OCI-LY1 (cell line): Measurements from ENCODE around the gene ZCCHC14.

ENCODE experiments used
- H2AFZ ChIP-seq: fragments of 200-600 bp; sonication (generic), shearing (Covaris generic); 2 replicates; pipeline ENCODE4 v1.6.0; 2014; ENCODE audit warnings: antibody characterized with exemption, mild to moderate bottlenecking, low read length
- H3F3A ChIP-seq: fragments of 200-600 bp; sonication (generic), shearing (Covaris generic); 2 replicates; pipeline ENCODE4 v1.6.0; 2014; ENCODE audit warnings: mild to moderate bottlenecking, antibody characterized with exemption, low read length, moderate library complexity; ENCODE audit not compliant: insufficient read depth
- H3K27ac ChIP-seq: fragments of 200-600 bp; sonication (generic); 2 replicates; pipeline ENCODE4 v1.5.1; 2014; ENCODE audit warnings: low read length, mixed run types, mild to moderate bottlenecking, low read depth; ENCODE audit not compliant: poor library complexity, severe bottlenecking
- H3K27me3 ChIP-seq: fragments of 200-600 bp; sonication (generic); 2 replicates; pipeline ENCODE4 v1.6.0; 2014; ENCODE audit warnings: antibody characterized with exemption, mild to moderate bottlenecking, low read length, moderate library complexity; ENCODE audit not compliant: insufficient read depth
- H3K36me3 ChIP-seq: fragments of 200-600 bp; sonication (generic); 2 replicates; pipeline ENCODE4 v1.6.1; 2014; ENCODE audit warnings: mild to moderate bottlenecking, antibody characterized with exemption, low read length, moderate library complexity, mixed read lengths; ENCODE audit not compliant: insufficient read depth
- H3K4me1 ChIP-seq: fragments of 200-600 bp; sonication (generic); 2 replicates; pipeline ENCODE4 v1.5.1; 2014; ENCODE audit warnings: mild to moderate bottlenecking, low read length, moderate library complexity; ENCODE audit not compliant: insufficient read depth, severe bottlenecking
- H3K4me2 ChIP-seq: fragments of 200-600 bp; sonication (generic), shearing (Covaris generic); 2 replicates; pipeline ENCODE4 v1.6.1; 2014; ENCODE audit warnings: low read length
- H3K4me3 ChIP-seq: fragments of 200-600 bp; sonication (generic); 2 replicates; pipeline ENCODE4 v1.5.1; 2014; ENCODE audit warnings: low read length, low read depth, mild to moderate bottlenecking, mixed read lengths; ENCODE audit not compliant: poor library complexity, severe bottlenecking
- H3K79me2 ChIP-seq: fragments of 200-600 bp; shearing (Covaris generic); 2 replicates; pipeline ENCODE4 v1.6.1; 2016; ENCODE audit warnings: mixed run types, low read length, mixed read lengths; ENCODE audit not compliant: insufficient read depth
- H3K9ac ChIP-seq: fragments of 200-600 bp; sonication (generic), shearing (Covaris generic); 2 replicates; pipeline ENCODE4 v1.6.1; 2014; ENCODE audit warnings: mild to moderate bottlenecking, low read length, mixed read lengths
- H3K9me2 ChIP-seq: fragments of 200-600 bp; sonication (generic), shearing (Covaris generic); 2 replicates; pipeline ENCODE4 v1.6.1; 2014; ENCODE audit warnings: low read depth, mild to moderate bottlenecking, low read length, mixed read lengths
- H3K9me3 ChIP-seq: fragments of 200-600 bp; shearing (Covaris generic); 2 replicates; pipeline ENCODE4 v1.6.1; 2014; ENCODE audit warnings: low read length, mixed read lengths
- H4K20me1 ChIP-seq: fragments of 200-600 bp; sonication (generic), shearing (Covaris generic); 2 replicates; pipeline ENCODE4 v1.6.0; 2016; ENCODE audit warnings: mild to moderate bottlenecking, low read length; ENCODE audit not compliant: insufficient read depth
- EZH2 ChIP-seq: fragments of 200-600 bp; sonication (generic), shearing (Covaris generic); IDR thresholded peaks from 2 replicates; pipeline ENCODE4 v1.8.0; 2017; ENCODE audit warnings: borderline replicate concordance, mixed run types, mild to moderate bottlenecking, antibody characterized with exemption, low read length, moderate library complexity, mixed read lengths
- TF ChIP-seq, protein P1 (sequence below): fragments of 200-600 bp; sonication (generic), shearing (Covaris generic); IDR thresholded peaks from 2 replicates; pipeline ENCODE4 v1.5.1; 2017; ENCODE audit warnings: mild to moderate bottlenecking, antibody characterized with exemption, low read length, moderate library complexity, mixed read lengths

Gene ZCCHC14

DNA sequence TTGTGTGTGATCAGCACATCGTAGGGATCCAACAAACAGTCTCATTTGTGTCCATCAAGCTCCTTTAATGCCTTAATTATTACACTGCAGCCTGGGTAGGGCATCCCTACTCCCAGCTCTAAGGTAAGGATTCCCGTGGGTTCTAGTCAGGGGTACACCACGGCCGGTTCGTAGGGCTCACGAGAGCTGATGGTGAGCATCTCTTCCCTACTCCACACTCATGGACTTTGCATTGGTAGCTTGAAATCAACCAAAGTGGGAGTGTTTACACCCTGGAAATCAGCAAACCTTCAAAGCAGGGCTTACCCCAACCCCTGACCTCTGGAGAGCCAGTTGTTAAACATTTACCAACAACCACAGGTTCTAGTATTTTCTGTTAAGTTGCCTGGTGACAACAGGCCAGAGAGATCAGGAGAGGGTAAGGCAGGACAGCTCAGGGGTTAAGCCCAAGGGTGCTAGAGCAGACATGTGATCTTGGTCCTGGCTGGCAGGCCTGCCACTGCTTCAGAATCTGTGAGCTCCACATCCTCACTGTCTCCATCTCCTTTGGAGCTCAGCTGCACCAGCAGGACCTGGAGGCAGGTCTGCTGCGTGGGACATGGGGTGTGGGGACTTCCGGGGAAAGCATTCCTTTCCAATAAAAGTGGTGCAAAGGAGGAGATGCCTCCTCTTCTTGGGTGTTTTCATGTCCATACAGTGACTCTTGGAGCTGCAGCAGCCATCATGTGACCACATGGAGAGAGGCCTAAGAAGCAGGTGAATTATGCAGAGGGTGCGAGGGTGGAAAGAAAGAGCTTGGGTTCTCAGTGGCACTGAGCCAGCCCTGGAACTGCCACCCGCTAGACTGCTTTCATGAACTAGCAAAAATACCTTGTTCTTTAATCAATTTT, 36.1 kb upstream of the ZCCHC14 start:
- H3K9me3 ChIP-seq: peaks cover 6% of the 10 kb centered on the region; the same call in 1 of the 2 replicates
- H3K9ac ChIP-seq: no peak overlapping the region
- no peaks in the 10 kb centered on the region for H3K4me1 ChIP-seq
- H3K27me3 ChIP-seq: peaks cover 8% of the 10 kb centered on the region; the same call in 1 of the 2 replicates
- H3K9me2 ChIP-seq: no peaks in the 10 kb centered on the region
- H3K36me3 ChIP-seq: no peaks in the 10 kb centered on the region; the same call in 1 of the 2 replicates
- no peak overlapping the region for H3K4me3 ChIP-seq
- H3K27ac ChIP-seq: no peak overlapping the region
- no peaks in the 10 kb centered on the region for H3K79me2 ChIP-seq
- no peak overlapping the region for H2AFZ ChIP-seq
- no peak overlapping the region for H3K4me2 ChIP-seq
- no peaks in the 10 kb centered on the region for H3F3A ChIP-seq
- TF ChIP-seq, protein P1, sequence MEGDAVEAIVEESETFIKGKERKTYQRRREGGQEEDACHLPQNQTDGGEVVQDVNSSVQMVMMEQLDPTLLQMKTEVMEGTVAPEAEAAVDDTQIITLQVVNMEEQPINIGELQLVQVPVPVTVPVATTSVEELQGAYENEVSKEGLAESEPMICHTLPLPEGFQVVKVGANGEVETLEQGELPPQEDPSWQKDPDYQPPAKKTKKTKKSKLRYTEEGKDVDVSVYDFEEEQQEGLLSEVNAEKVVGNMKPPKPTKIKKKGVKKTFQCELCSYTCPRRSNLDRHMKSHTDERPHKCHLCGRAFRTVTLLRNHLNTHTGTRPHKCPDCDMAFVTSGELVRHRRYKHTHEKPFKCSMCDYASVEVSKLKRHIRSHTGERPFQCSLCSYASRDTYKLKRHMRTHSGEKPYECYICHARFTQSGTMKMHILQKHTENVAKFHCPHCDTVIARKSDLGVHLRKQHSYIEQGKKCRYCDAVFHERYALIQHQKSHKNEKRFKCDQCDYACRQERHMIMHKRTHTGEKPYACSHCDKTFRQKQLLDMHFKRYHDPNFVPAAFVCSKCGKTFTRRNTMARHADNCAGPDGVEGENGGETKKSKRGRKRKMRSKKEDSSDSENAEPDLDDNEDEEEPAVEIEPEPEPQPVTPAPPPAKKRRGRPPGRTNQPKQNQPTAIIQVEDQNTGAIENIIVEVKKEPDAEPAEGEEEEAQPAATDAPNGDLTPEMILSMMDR: no peak
- no peak for TF ChIP-seq EZH2
- no peaks in the 10 kb centered on the region for H4K20me1 ChIP-seq

DNA sequence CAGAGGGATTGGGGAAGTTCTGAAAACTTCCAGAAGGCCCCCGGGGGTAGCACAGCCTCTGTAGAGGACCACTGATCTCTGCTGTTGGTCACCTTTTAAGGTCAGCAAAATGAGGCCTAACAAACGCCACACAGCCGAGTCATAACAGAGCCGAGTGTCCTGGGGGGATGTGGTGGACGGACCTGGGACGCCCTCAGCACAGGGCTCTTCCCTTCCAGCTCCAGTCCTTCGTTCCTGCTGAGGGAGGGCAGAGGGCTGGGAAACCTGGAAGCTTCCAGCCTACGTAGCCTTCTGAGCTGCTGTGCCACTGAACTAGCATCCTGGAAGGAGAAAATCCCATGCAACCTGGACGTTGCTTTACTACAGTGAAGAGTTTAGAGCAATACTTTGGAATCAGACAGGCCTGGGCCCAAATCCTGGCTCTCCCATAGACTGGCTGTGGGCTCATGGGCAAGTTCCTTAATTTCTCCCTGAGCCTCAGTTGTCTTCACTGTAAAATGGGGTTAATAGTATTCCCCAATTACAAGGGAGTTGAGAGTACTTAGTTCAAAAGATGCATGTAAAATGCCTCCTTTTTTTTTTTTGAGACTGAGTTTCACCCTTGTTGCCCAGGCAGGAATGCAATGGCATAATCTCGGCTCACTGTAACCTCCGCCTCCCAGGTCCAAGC, 34.4 kb upstream of the ZCCHC14 start:
- Histone ChIP-seq H3K4me3 (no peak overlapping the region), H3K9me3 (no peaks in the 10 kb centered on the region)

DNA sequence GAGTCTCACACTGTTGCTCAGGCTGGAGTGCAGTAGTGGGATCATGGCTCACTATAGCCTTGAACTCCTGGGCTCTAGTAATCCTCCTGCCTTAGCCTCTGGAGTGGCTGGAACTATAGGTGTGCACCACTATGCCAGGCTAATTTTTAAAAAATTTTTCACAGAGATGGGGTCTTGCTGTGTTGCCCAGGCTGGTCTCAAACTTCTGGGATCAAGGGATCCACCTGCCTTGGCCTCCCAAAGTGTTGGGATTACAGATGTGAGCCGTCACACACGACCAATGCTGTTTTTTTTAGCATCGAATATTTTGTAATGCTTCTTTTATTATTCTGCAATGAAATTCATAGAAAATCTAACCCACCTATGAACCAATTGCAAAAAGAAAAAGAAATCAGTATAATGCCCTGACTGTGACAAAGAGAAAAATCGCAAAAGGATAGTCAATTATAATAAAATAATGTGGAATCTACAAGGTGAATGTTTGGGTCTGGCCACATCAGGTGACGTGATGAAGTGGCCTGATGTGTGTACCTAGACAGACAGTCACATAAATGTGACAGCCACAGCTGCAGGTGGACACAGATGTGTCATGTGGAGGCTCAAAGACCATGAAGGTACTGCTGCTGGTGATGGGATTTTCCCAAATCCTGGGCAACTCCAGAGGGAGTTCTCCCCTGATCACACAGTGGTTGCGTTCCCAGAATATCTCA, 33.6 kb upstream of the ZCCHC14 start:
- H3K36me3 ChIP-seq: no peaks in the 10 kb centered on the region
- no peaks in the 10 kb centered on the region for H3K4me1 ChIP-seq
- H2AFZ ChIP-seq: no peak overlapping the region
- H3K9me2 ChIP-seq: no peaks in the 10 kb centered on the region
- H3K79me2 ChIP-seq: no peaks in the 10 kb centered on the region
- no peaks in the 10 kb centered on the region; the same call in 1 of the 2 replicates for H3K27me3 ChIP-seq
- H3F3A ChIP-seq: no peaks in the 10 kb centered on the region
- no peak overlapping the region for H3K4me3 ChIP-seq
- no peaks in the 10 kb centered on the region for H4K20me1 ChIP-seq
- no peak overlapping the region for H3K4me2 ChIP-seq
- no peak overlapping the region for H3K27ac ChIP-seq
- no peak overlapping the region for H3K9ac ChIP-seq
- TF ChIP-seq, protein P1: no peak
- TF ChIP-seq EZH2: no peak
- H3K9me3 ChIP-seq: no peaks in the 10 kb centered on the region

More for the DNA sequence above, 34.4 kb upstream of the ZCCHC14 start:
- TF ChIP-seq EZH2: no peak
- TF ChIP-seq, protein P1: no peak
- Histone ChIP-seq H4K20me1 (no peaks in the 10 kb centered on the region), H3K27me3 (no peaks in the 10 kb centered on the region; the same call in 1 of the 2 replicates), H3K79me2 (no peaks in the 10 kb centered on the region), H3K9me2 (no peaks in the 10 kb centered on the region), H3K4me1 (no peaks in the 10 kb centered on the region), H3K4me2 (no peak overlapping the region), H3K27ac (no peak overlapping the region), H3K36me3 (no peaks in the 10 kb centered on the region), H3K9ac (no peak overlapping the region), H3F3A (no peaks in the 10 kb centered on the region), H2AFZ (no peak overlapping the region)
